Ovary (tissue), 3 donors: Measurements from ENCODE around the gene CENPV.

Experiments
- CTCF ChIP-seq, 3 donors: fragments of 450-650 bp in 2 of 3; fragments of 200-600 bp in 1 of 3; IDR thresholded peaks; one replicate each; pipeline versions ENCODE4 v1.5.1 to v1.8.0; 2016 to 2022; ENCODE audit warnings: antibody characterized with exemption in 3 of 3, mild to moderate bottlenecking in 1 of 3
- POLR2A ChIP-seq: fragments of 450-650 bp; IDR thresholded peaks from one replicate; pipeline ENCODE4 v1.6.1; 2017; ENCODE audit warnings: antibody characterized with exemption, mild to moderate bottlenecking, moderate library complexity
- donor health status: DM: no; HTN: no; CAD: no.

GRCh38 chr17:16329519-16330271, 23.6 kb downstream of the CENPV start:
- TF ChIP-seq CTCF (IDR thresholded peaks at IDR 0.05) (no peak), POLR2A (no peak)
